ENCODE results near the gene KCNIP1. TPM values are rescaled to one million over a fixed set of nuclear protein-coding genes. Genes with fewer than 3 reads are reported as not detected.

Gene KCNIP1
- total RNA-seq, 1 donor = not detected

DNA sequence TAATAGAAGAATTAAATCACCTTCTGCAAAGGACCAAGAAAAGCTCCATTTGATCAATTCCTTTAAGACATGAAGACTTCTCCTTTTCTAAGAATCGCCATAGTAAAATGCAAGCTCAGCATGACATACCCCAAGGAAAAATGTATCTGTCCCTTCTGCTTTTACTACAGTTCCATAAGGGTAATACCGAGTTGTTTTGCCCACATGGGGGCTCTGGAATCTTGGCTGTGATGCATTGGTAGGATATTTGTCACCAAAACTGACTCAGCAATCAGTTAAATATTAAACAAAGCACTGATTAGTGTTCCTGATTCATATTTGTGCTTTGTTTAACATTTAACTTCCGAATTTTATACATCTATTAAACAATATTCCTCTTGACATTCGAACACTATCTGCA is 24.3 kb upstream of the KCNIP1 start:
- H3K27ac ChIP-seq (ENCODE audit: low read depth, low read length) = no peak overlapping the region
- no peak for DNase-seq (ENCODE audit: insufficient read length, low spot score, missing footprints)

DNA sequence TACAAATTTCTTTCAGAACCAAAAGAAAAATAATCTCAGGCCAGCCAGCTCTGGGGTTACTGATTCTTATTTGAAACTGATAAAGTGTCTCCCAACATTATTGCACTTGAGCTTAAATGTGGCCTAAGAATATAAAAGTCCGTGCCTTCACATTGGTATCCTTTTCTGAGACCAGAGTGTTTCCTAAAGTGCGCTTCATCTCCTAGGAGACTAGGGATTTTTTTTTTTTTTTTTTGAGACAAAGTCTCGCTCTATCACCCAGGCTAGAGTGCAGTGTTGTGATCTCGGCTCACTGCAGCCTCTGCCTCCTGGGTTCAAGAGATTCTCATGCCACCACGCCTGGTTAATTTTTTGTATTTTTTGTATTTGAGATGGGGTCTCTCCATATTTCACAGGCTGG is 23.6 kb upstream of the KCNIP1 start:
- Histone ChIP-seq H3K4me1 (ENCODE audit: insufficient read depth, low read length) (peaks cover 3% of the 10 kb centered on the region), H2AFZ (ENCODE audit: low read length) (no peak overlapping the region), H3K9me3 (ENCODE audit: low read depth, low read length) (no peaks in the 10 kb centered on the region), H3K79me2 (ENCODE audit: insufficient read depth, low read length) (no peaks in the 10 kb centered on the region), H3K27me3 (ENCODE audit: insufficient read depth, low read length) (no peaks in the 10 kb centered on the region), H3K4me3 (ENCODE audit: insufficient read depth, low read length) (no peak overlapping the region), H4K20me1 (ENCODE audit: insufficient read depth, low read length) (no peaks in the 10 kb centered on the region), H3K27ac (ENCODE audit: low read depth, low read length) (no peak overlapping the region), H3K4me2 (ENCODE audit: insufficient read depth, low read length) (no peak overlapping the region), H3K36me3 (ENCODE audit: insufficient read depth, low read length) (no peaks in the 10 kb centered on the region)
- DNase-seq (ENCODE audit: insufficient read length, low spot score, missing footprints) = no peak
- TF ChIP-seq, protein P1, sequence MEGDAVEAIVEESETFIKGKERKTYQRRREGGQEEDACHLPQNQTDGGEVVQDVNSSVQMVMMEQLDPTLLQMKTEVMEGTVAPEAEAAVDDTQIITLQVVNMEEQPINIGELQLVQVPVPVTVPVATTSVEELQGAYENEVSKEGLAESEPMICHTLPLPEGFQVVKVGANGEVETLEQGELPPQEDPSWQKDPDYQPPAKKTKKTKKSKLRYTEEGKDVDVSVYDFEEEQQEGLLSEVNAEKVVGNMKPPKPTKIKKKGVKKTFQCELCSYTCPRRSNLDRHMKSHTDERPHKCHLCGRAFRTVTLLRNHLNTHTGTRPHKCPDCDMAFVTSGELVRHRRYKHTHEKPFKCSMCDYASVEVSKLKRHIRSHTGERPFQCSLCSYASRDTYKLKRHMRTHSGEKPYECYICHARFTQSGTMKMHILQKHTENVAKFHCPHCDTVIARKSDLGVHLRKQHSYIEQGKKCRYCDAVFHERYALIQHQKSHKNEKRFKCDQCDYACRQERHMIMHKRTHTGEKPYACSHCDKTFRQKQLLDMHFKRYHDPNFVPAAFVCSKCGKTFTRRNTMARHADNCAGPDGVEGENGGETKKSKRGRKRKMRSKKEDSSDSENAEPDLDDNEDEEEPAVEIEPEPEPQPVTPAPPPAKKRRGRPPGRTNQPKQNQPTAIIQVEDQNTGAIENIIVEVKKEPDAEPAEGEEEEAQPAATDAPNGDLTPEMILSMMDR (IDR thresholded peaks at IDR 0.05; ENCODE audit: extremely low read depth, low read depth, low read length) = no peak

More for the DNA sequence above, 24.3 kb upstream of the KCNIP1 start:
- no peak overlapping the region for H3K4me3 ChIP-seq (ENCODE audit: insufficient read depth, low read length)
- TF ChIP-seq, protein P1 (IDR thresholded peaks at IDR 0.05; ENCODE audit: extremely low read depth, low read depth, low read length) = no peak
- H3K36me3 ChIP-seq (ENCODE audit: insufficient read depth, low read length) = no peaks in the 10 kb centered on the region
- H3K27me3 ChIP-seq (ENCODE audit: insufficient read depth, low read length) = no peaks in the 10 kb centered on the region
- H4K20me1 ChIP-seq (ENCODE audit: insufficient read depth, low read length) = no peaks in the 10 kb centered on the region
- no peak overlapping the region for H2AFZ ChIP-seq (ENCODE audit: low read length)
- no peak overlapping the region for H3K4me2 ChIP-seq (ENCODE audit: insufficient read depth, low read length)
- peaks cover 3% of the 10 kb centered on the region for H3K4me1 ChIP-seq (ENCODE audit: insufficient read depth, low read length)
- H3K9me3 ChIP-seq (ENCODE audit: low read depth, low read length) = no peaks in the 10 kb centered on the region
- no peaks in the 10 kb centered on the region for H3K79me2 ChIP-seq (ENCODE audit: insufficient read depth, low read length)

DNA sequence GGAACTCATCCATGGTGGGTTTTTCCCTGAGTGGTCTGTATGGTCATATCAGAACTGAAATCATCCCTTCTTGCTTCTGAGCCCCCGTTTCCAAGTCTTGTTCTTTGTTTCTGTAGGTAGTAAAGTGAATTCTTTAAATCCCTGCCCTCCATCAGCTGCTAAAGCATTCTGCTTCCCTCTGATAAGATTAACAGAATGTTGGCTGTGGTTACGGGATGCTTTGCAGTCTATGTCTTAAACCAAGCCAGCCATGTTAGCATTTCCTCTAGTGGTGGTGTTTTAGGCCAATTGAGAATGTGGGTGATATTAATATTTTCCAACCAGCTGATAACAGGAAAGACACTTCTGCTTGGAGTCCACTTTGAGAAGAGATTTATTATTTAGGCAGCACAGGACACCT is 22.0 kb upstream of the KCNIP1 start:
- Histone ChIP-seq H3K4me2 (ENCODE audit: insufficient read depth, low read length) (no peak overlapping the region), H3K9me3 (ENCODE audit: low read depth, low read length) (no peaks in the 10 kb centered on the region), H3K27ac (ENCODE audit: low read depth, low read length) (no peak overlapping the region), H3K27me3 (ENCODE audit: insufficient read depth, low read length) (no peaks in the 10 kb centered on the region), H3K36me3 (ENCODE audit: insufficient read depth, low read length) (no peaks in the 10 kb centered on the region), H4K20me1 (ENCODE audit: insufficient read depth, low read length) (no peaks in the 10 kb centered on the region), H3K4me3 (ENCODE audit: insufficient read depth, low read length) (no peak overlapping the region), H2AFZ (ENCODE audit: low read length) (no peak overlapping the region), H3K79me2 (ENCODE audit: insufficient read depth, low read length) (no peaks in the 10 kb centered on the region), H3K4me1 (ENCODE audit: insufficient read depth, low read length) (peaks cover 3% of the 10 kb centered on the region)
- TF ChIP-seq, protein P1 (IDR thresholded peaks at IDR 0.05; ENCODE audit: extremely low read depth, low read depth, low read length) = no peak
- DNase-seq (ENCODE audit: insufficient read length, low spot score, missing footprints) = no peak

DNA sequence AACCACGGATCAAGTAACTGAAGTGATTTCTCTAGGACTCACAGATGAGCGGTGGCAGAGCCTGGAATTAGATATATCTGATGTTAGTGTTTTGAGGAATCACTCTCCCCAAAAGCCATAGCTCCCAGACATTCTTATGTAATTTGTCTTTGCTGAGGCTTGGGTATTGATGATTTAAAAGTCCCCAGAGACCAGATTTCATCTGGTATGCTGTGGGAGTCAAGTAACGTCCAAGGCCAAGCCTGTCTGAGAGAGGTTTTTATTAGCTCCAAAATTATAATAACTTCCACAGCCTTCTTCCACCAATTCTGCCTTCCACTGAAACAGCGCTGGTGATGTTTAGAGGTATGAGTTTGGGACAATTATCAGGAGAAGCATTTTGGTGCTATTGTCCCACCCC is 21.3 kb upstream of the KCNIP1 start:
- Histone ChIP-seq H3K9me3 (ENCODE audit: low read depth, low read length) (no peaks in the 10 kb centered on the region), H4K20me1 (ENCODE audit: insufficient read depth, low read length) (no peaks in the 10 kb centered on the region), H3K79me2 (ENCODE audit: insufficient read depth, low read length) (no peaks in the 10 kb centered on the region), H2AFZ (ENCODE audit: low read length) (no peak overlapping the region), H3K27ac (ENCODE audit: low read depth, low read length) (no peak overlapping the region), H3K27me3 (ENCODE audit: insufficient read depth, low read length) (no peaks in the 10 kb centered on the region), H3K4me2 (ENCODE audit: insufficient read depth, low read length) (no peak overlapping the region), H3K36me3 (ENCODE audit: insufficient read depth, low read length) (no peaks in the 10 kb centered on the region), H3K4me3 (ENCODE audit: insufficient read depth, low read length) (no peak overlapping the region), H3K4me1 (ENCODE audit: insufficient read depth, low read length) (peaks cover 3% of the 10 kb centered on the region)
- DNase-seq (ENCODE audit: insufficient read length, low spot score, missing footprints) = no peak
- TF ChIP-seq, protein P1 (IDR thresholded peaks at IDR 0.05; ENCODE audit: extremely low read depth, low read depth, low read length) = no peak

Measured in osteoblast (primary cell).